ENCODE data around the gene SLC7A8. TPM values are rescaled to one million over a fixed set of nuclear protein-coding genes. Genes with fewer than 3 reads are reported as not detected.

Gene SLC7A8
- total and polyA plus RNA-seq, 2 experiments from 2014 or later, result 117 to 124 TPM

DNA sequence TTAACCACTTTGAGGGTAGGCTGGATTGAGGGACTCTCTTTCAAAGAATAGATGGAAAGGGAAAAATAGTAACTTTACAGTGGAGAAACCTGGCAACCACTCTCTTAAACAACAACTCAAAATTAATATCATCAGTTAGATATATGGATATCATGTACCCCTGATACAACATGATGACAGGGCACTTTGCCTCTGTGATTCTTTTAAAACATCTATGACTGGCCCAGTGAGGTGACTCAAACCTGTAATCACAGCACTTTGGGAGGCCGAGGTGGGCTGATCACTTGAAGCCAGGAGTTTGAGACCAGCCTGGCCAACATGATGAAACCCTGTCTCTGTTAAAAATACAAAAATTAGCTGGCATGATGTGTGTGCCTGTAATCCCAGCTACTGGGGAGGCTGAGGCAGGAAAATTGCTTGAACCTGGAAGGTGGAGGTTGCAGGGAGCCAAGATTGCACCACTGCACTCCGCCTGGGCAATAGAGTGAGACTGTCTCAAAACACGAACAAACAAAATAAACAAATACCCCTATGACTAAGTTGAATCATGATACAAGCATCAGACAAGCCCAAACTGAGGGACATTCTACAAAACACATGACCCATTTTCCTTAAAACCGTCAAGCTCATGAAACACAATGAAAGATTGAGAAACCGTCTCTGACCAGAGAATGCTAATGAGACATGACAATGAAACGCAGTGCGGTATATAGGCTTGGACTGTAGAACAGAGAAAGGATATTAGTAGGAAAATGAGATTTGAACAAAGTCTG is 26.4 kb upstream of the SLC7A8 start:
- Mint-ChIP-seq H3K9me3 (peaks cover 3% of the 10 kb centered on the region; the same call in 1 of the 3 replicates), H3K36me3 (ENCODE audit: low read depth) (peaks cover 3% of the 10 kb centered on the region; the same call in 2 of the 3 replicates), H3K4me3 (no peak overlapping the region), H3K27ac (no peak overlapping the region), H3K27me3 (ENCODE audit: insufficient read depth, low read depth, poor library complexity) (peaks cover 10% of the 10 kb centered on the region), H3K4me1 (peaks cover 27% of the 10 kb centered on the region)
- Histone ChIP-seq H3K4me2 (no peak overlapping the region), H3K4me3 (no peak overlapping the region), H3K9me2 (ENCODE audit: insufficient read depth) (no peaks in the 10 kb centered on the region), H3K27me3 (ENCODE audit: insufficient read depth) (no peaks in the 10 kb centered on the region), H3K27ac (ENCODE audit: low read depth) (no peak overlapping the region), H3K79me2 (replicated peaks; ENCODE audit: insufficient read depth) (no peaks in the 10 kb centered on the region), H4K20me1 (replicated peaks; ENCODE audit: insufficient read depth) (no peaks in the 10 kb centered on the region), H3F3A (replicated peaks; ENCODE audit: low read depth) (0 out of 2 replicates have a peak, but pooled peaks cover 10% of the 10 kb centered on the region), H3K36me3 (ENCODE audit: insufficient read depth) (no peaks in the 10 kb centered on the region), H3K4me1 (ENCODE audit: insufficient read depth) (peaks cover 20% of the 10 kb centered on the region), H2AFZ (no peak overlapping the region)
- no peak for ATAC-seq
- TF ChIP-seq ZNF114 (CRISPR knock-in tag; IDR thresholded peaks at IDR 0.05), result no peak
- TF ChIP-seq, protein P1, sequence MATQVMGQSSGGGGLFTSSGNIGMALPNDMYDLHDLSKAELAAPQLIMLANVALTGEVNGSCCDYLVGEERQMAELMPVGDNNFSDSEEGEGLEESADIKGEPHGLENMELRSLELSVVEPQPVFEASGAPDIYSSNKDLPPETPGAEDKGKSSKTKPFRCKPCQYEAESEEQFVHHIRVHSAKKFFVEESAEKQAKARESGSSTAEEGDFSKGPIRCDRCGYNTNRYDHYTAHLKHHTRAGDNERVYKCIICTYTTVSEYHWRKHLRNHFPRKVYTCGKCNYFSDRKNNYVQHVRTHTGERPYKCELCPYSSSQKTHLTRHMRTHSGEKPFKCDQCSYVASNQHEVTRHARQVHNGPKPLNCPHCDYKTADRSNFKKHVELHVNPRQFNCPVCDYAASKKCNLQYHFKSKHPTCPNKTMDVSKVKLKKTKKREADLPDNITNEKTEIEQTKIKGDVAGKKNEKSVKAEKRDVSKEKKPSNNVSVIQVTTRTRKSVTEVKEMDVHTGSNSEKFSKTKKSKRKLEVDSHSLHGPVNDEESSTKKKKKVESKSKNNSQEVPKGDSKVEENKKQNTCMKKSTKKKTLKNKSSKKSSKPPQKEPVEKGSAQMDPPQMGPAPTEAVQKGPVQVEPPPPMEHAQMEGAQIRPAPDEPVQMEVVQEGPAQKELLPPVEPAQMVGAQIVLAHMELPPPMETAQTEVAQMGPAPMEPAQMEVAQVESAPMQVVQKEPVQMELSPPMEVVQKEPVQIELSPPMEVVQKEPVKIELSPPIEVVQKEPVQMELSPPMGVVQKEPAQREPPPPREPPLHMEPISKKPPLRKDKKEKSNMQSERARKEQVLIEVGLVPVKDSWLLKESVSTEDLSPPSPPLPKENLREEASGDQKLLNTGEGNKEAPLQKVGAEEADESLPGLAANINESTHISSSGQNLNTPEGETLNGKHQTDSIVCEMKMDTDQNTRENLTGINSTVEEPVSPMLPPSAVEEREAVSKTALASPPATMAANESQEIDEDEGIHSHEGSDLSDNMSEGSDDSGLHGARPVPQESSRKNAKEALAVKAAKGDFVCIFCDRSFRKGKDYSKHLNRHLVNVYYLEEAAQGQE (IDR thresholded peaks at IDR 0.05; ENCODE audit: unreplicated experiment), result no peak
- TF ChIP-seq, protein P2, sequence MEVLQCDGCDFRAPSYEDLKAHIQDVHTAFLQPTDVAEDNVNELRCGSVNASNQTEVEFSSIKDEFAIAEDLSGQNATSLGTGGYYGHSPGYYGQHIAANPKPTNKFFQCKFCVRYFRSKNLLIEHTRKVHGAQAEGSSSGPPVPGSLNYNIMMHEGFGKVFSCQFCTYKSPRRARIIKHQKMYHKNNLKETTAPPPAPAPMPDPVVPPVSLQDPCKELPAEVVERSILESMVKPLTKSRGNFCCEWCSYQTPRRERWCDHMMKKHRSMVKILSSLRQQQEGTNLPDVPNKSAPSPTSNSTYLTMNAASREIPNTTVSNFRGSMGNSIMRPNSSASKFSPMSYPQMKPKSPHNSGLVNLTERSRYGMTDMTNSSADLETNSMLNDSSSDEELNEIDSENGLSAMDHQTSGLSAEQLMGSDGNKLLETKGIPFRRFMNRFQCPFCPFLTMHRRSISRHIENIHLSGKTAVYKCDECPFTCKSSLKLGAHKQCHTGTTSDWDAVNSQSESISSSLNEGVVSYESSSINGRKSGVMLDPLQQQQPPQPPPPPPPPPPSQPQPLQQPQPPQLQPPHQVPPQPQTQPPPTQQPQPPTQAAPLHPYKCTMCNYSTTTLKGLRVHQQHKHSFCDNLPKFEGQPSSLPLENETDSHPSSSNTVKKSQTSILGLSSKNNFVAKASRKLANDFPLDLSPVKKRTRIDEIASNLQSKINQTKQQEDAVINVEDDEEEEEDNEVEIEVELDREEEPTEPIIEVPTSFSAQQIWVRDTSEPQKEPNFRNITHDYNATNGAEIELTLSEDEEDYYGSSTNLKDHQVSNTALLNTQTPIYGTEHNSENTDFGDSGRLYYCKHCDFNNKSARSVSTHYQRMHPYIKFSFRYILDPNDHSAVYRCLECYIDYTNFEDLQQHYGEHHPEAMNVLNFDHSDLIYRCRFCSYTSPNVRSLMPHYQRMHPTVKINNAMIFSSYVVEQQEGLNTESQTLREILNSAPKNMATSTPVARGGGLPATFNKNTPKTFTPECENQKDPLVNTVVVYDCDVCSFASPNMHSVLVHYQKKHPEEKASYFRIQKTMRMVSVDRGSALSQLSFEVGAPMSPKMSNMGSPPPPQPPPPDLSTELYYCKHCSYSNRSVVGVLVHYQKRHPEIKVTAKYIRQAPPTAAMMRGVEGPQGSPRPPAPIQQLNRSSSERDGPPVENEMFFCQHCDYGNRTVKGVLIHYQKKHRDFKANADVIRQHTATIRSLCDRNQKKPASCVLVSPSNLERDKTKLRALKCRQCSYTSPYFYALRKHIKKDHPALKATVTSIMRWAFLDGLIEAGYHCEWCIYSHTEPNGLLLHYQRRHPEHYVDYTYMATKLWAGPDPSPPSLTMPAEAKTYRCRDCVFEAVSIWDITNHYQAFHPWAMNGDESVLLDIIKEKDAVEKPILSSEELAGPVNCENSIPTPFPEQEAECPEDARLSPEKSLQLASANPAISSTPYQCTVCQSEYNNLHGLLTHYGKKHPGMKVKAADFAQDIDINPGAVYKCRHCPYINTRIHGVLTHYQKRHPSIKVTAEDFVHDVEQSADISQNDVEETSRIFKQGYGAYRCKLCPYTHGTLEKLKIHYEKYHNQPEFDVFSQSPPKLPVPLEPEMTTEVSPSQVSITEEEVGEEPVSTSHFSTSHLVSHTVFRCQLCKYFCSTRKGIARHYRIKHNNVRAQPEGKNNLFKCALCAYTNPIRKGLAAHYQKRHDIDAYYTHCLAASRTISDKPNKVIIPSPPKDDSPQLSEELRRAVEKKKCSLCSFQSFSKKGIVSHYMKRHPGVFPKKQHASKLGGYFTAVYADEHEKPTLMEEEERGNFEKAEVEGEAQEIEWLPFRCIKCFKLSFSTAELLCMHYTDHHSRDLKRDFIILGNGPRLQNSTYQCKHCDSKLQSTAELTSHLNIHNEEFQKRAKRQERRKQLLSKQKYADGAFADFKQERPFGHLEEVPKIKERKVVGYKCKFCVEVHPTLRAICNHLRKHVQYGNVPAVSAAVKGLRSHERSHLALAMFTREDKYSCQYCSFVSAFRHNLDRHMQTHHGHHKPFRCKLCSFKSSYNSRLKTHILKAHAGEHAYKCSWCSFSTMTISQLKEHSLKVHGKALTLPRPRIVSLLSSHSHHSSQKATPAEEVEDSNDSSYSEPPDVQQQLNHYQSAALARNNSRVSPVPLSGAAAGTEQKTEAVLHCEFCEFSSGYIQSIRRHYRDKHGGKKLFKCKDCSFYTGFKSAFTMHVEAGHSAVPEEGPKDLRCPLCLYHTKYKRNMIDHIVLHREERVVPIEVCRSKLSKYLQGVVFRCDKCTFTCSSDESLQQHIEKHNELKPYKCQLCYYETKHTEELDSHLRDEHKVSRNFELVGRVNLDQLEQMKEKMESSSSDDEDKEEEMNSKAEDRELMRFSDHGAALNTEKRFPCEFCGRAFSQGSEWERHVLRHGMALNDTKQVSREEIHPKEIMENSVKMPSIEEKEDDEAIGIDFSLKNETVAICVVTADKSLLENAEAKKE (CRISPR knock-in tag; IDR thresholded peaks at IDR 0.05), result no peak
- TF ChIP-seq, protein P3, sequence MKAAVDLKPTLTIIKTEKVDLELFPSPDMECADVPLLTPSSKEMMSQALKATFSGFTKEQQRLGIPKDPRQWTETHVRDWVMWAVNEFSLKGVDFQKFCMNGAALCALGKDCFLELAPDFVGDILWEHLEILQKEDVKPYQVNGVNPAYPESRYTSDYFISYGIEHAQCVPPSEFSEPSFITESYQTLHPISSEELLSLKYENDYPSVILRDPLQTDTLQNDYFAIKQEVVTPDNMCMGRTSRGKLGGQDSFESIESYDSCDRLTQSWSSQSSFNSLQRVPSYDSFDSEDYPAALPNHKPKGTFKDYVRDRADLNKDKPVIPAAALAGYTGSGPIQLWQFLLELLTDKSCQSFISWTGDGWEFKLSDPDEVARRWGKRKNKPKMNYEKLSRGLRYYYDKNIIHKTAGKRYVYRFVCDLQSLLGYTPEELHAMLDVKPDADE (IDR thresholded peaks at IDR 0.05), result no peak
- TF ChIP-seq STAT1 (IDR thresholded peaks at IDR 0.05; ENCODE audit: unreplicated experiment), result no peak
- no peak for TF ChIP-seq ZNF331 (CRISPR knock-in tag; IDR thresholded peaks at IDR 0.05; ENCODE audit: low read depth)
- TF ChIP-seq, protein P4, sequence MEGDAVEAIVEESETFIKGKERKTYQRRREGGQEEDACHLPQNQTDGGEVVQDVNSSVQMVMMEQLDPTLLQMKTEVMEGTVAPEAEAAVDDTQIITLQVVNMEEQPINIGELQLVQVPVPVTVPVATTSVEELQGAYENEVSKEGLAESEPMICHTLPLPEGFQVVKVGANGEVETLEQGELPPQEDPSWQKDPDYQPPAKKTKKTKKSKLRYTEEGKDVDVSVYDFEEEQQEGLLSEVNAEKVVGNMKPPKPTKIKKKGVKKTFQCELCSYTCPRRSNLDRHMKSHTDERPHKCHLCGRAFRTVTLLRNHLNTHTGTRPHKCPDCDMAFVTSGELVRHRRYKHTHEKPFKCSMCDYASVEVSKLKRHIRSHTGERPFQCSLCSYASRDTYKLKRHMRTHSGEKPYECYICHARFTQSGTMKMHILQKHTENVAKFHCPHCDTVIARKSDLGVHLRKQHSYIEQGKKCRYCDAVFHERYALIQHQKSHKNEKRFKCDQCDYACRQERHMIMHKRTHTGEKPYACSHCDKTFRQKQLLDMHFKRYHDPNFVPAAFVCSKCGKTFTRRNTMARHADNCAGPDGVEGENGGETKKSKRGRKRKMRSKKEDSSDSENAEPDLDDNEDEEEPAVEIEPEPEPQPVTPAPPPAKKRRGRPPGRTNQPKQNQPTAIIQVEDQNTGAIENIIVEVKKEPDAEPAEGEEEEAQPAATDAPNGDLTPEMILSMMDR (conservative IDR thresholded peaks at IDR 0.05; ENCODE audit: low read depth in 2 of 2), result no peak
- no peak for TF ChIP-seq NANOG (IDR thresholded peaks at IDR 0.05; ENCODE audit: borderline replicate concordance)
- TF ChIP-seq CREB1 (CRISPR knock-in tag; IDR thresholded peaks at IDR 0.05; ENCODE audit: low read depth), result no peak
- no peak for DNase-seq (ENCODE audit: low spot score)
